ENCODE data around the gene POLRMT. TPM values are rescaled to one million over a fixed set of nuclear protein-coding genes. Genes with fewer than 3 reads are reported as not detected.

The POLRMT gene
- total and polyA plus RNA-seq, 2 experiments from 2014 or later, result 98.0 to 148 TPM

DNA sequence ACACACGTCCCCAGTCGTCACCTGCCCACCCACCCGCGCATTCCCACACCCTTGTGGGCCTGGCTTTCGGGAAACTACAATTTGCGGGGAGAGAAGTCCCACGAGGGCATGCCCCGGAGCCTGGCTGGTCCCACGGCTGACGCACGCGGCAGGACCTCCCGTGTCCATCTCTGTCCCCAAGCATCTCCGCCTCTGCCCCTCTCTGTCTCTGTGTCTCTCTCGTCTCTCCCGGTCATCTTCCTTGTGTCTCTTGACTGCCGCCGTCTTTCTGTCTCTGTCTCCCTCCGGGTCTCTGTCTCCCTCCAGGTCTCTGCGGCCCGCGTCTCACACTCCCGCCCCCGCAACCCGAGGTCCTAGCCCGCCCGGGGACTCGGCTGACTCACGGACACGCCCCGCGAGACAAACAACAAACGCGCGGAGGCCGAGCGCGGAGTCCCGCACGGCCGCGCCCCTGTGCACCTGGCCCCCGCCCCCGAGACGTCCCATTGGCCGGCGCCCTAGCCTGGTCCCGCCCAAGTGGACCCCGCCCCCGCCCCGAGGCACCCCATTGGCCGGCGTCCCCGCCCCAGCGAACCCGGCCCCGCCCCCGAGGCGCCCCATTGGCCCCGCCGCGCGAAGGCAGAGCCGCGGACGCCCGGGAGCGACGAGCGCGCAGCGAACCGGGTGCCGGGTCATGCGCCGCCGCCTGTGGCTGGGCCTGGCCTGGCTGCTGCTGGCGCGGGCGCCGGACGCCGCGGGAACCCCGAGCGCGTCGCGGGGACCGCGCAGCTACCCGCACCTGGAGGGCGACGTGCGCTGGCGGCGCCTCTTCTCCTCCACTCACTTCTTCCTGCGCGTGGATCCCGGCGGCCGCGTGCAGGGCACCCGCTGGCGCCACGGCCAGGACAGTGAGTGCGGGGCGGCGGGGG lies 6.2 kb upstream of the POLRMT start, which contains the start of gene FGF22:
FGF22 (plus strand) TSS at position 627 of the 908 bp plus-strand sequence; CDS start at position 674, 47 bp downstream.
- Histone ChIP-seq H3K9me2 (ENCODE audit: insufficient read depth) (no peaks in the 10 kb centered on the region), H3K36me3 (ENCODE audit: insufficient read depth) (no peaks in the 10 kb centered on the region), H3K27me3 (ENCODE audit: insufficient read depth) (peaks cover 9% of the 10 kb centered on the region; the same call in 1 of the 2 replicates), H3K27ac (ENCODE audit: low read depth) (no peak within 1 kb of the TSS), H3K4me1 (ENCODE audit: insufficient read depth) (no peaks in the 10 kb centered on the region), H2AFZ (peak within 1 kb of the TSS; percentile 98), H4K20me1 (replicated peaks; ENCODE audit: insufficient read depth) (no peaks in the 10 kb centered on the region; the same call in 1 of the 2 replicates), H3K4me3 (peak within 1 kb of the TSS; percentile 59), H3K4me2 (peak within 1 kb of the TSS; percentile 81), H3F3A (replicated peaks; ENCODE audit: low read depth) (no peaks in the 10 kb centered on the region), H3K79me2 (replicated peaks; ENCODE audit: insufficient read depth) (no peaks in the 10 kb centered on the region)
- DNase-seq (ENCODE audit: low spot score) (peak; percentile 96), ATAC-seq (peak; percentile 85)
- peaks cover 32% of the 10 kb centered on the region for H3K27me3 Mint-ChIP-seq (ENCODE audit: insufficient read depth, low read depth, poor library complexity)
- H3K4me1 Mint-ChIP-seq, result peaks cover 4% of the 10 kb centered on the region; the same call in 2 of the 3 replicates
- peaks cover 3% of the 10 kb centered on the region; the same call in 1 of the 3 replicates for H3K36me3 Mint-ChIP-seq (ENCODE audit: low read depth)
- peak within 1 kb of the TSS; percentile 75 for H3K4me3 Mint-ChIP-seq
- H3K9me3 Mint-ChIP-seq, result no peaks in the 10 kb centered on the region; the same call in 2 of the 3 replicates
- TF ChIP-seq EZH2 (IDR thresholded peaks at IDR 0.05; ENCODE audit: low read depth, unreplicated experiment), result no peak
- no peak for TF ChIP-seq ZNF114 (CRISPR knock-in tag; IDR thresholded peaks at IDR 0.05)
- TF ChIP-seq JUNB (IDR thresholded peaks at IDR 0.05; ENCODE audit: unreplicated experiment), result no peak
- TF ChIP-seq STAT1 (IDR thresholded peaks at IDR 0.05; ENCODE audit: unreplicated experiment), result no peak
- no peak for TF ChIP-seq NANOG (IDR thresholded peaks at IDR 0.05; ENCODE audit: borderline replicate concordance)
- TF ChIP-seq, protein P1, sequence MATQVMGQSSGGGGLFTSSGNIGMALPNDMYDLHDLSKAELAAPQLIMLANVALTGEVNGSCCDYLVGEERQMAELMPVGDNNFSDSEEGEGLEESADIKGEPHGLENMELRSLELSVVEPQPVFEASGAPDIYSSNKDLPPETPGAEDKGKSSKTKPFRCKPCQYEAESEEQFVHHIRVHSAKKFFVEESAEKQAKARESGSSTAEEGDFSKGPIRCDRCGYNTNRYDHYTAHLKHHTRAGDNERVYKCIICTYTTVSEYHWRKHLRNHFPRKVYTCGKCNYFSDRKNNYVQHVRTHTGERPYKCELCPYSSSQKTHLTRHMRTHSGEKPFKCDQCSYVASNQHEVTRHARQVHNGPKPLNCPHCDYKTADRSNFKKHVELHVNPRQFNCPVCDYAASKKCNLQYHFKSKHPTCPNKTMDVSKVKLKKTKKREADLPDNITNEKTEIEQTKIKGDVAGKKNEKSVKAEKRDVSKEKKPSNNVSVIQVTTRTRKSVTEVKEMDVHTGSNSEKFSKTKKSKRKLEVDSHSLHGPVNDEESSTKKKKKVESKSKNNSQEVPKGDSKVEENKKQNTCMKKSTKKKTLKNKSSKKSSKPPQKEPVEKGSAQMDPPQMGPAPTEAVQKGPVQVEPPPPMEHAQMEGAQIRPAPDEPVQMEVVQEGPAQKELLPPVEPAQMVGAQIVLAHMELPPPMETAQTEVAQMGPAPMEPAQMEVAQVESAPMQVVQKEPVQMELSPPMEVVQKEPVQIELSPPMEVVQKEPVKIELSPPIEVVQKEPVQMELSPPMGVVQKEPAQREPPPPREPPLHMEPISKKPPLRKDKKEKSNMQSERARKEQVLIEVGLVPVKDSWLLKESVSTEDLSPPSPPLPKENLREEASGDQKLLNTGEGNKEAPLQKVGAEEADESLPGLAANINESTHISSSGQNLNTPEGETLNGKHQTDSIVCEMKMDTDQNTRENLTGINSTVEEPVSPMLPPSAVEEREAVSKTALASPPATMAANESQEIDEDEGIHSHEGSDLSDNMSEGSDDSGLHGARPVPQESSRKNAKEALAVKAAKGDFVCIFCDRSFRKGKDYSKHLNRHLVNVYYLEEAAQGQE (IDR thresholded peaks at IDR 0.05; ENCODE audit: unreplicated experiment), result no peak
- no peak for TF ChIP-seq EZH2phosphoT487 (IDR thresholded peaks at IDR 0.05; ENCODE audit: unreplicated experiment)
- TF ChIP-seq, protein P2, sequence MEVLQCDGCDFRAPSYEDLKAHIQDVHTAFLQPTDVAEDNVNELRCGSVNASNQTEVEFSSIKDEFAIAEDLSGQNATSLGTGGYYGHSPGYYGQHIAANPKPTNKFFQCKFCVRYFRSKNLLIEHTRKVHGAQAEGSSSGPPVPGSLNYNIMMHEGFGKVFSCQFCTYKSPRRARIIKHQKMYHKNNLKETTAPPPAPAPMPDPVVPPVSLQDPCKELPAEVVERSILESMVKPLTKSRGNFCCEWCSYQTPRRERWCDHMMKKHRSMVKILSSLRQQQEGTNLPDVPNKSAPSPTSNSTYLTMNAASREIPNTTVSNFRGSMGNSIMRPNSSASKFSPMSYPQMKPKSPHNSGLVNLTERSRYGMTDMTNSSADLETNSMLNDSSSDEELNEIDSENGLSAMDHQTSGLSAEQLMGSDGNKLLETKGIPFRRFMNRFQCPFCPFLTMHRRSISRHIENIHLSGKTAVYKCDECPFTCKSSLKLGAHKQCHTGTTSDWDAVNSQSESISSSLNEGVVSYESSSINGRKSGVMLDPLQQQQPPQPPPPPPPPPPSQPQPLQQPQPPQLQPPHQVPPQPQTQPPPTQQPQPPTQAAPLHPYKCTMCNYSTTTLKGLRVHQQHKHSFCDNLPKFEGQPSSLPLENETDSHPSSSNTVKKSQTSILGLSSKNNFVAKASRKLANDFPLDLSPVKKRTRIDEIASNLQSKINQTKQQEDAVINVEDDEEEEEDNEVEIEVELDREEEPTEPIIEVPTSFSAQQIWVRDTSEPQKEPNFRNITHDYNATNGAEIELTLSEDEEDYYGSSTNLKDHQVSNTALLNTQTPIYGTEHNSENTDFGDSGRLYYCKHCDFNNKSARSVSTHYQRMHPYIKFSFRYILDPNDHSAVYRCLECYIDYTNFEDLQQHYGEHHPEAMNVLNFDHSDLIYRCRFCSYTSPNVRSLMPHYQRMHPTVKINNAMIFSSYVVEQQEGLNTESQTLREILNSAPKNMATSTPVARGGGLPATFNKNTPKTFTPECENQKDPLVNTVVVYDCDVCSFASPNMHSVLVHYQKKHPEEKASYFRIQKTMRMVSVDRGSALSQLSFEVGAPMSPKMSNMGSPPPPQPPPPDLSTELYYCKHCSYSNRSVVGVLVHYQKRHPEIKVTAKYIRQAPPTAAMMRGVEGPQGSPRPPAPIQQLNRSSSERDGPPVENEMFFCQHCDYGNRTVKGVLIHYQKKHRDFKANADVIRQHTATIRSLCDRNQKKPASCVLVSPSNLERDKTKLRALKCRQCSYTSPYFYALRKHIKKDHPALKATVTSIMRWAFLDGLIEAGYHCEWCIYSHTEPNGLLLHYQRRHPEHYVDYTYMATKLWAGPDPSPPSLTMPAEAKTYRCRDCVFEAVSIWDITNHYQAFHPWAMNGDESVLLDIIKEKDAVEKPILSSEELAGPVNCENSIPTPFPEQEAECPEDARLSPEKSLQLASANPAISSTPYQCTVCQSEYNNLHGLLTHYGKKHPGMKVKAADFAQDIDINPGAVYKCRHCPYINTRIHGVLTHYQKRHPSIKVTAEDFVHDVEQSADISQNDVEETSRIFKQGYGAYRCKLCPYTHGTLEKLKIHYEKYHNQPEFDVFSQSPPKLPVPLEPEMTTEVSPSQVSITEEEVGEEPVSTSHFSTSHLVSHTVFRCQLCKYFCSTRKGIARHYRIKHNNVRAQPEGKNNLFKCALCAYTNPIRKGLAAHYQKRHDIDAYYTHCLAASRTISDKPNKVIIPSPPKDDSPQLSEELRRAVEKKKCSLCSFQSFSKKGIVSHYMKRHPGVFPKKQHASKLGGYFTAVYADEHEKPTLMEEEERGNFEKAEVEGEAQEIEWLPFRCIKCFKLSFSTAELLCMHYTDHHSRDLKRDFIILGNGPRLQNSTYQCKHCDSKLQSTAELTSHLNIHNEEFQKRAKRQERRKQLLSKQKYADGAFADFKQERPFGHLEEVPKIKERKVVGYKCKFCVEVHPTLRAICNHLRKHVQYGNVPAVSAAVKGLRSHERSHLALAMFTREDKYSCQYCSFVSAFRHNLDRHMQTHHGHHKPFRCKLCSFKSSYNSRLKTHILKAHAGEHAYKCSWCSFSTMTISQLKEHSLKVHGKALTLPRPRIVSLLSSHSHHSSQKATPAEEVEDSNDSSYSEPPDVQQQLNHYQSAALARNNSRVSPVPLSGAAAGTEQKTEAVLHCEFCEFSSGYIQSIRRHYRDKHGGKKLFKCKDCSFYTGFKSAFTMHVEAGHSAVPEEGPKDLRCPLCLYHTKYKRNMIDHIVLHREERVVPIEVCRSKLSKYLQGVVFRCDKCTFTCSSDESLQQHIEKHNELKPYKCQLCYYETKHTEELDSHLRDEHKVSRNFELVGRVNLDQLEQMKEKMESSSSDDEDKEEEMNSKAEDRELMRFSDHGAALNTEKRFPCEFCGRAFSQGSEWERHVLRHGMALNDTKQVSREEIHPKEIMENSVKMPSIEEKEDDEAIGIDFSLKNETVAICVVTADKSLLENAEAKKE (CRISPR knock-in tag; IDR thresholded peaks at IDR 0.05), result no peak
- TF ChIP-seq, protein P3, sequence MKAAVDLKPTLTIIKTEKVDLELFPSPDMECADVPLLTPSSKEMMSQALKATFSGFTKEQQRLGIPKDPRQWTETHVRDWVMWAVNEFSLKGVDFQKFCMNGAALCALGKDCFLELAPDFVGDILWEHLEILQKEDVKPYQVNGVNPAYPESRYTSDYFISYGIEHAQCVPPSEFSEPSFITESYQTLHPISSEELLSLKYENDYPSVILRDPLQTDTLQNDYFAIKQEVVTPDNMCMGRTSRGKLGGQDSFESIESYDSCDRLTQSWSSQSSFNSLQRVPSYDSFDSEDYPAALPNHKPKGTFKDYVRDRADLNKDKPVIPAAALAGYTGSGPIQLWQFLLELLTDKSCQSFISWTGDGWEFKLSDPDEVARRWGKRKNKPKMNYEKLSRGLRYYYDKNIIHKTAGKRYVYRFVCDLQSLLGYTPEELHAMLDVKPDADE (IDR thresholded peaks at IDR 0.05), result no peak
- no peak for TF ChIP-seq POLR2AphosphoS5 (IDR thresholded peaks at IDR 0.05; ENCODE audit: low read depth)
- TF ChIP-seq CREB1 (CRISPR knock-in tag; IDR thresholded peaks at IDR 0.05; ENCODE audit: low read depth), result no peak
- TF ChIP-seq CTCF (conservative IDR thresholded peaks at IDR 0.05; ENCODE audit: low read depth in 2 of 2), result no peak
- H3K27ac Mint-ChIP-seq, result no peak within 1 kb of the TSS
